ENCODE results near the gene TANGO6. TPM values are rescaled to one million over a fixed set of nuclear protein-coding genes. Genes with fewer than 3 reads are reported as not detected.
A peak's percentile ranks its signal among the peaks of the same experiment; 100 is the strongest.

Gene TANGO6
- total RNA-seq, 6 donors from 2014 or later = 11.7 to 30.4 (median 15.5) TPM

DNA sequence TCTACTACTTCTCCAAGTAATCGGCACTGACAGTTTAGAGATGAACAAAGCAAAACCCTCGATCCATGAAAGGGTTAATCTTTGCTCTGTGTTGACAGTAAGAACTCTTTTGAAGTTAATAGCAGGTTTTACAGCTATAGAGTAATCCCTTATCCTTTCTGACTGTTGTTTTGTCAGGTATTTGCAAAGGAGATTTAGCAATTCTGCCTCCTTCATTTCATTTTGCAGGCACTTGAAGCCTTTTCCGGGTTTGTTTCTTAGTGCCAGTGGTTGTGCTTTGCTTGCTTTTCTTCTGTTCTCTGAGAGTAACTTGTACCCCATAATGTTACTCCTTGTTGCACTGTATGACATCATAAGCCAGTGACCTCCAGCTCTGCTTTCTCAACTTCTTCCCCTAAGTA lies 64.5 kb downstream of the TANGO6 start:
- Histone ChIP-seq H3K27ac (peak overlapping the region; percentile 13 to 44 (median 36)), H3K4me1 (peaks cover 0 to 3% (median under 1%) of the 10 kb centered on the region in 4 donors), H3K9me3 (no peaks in the 10 kb centered on the region), H3K36me3 (peaks cover 0 to 32% (median 6%) of the 10 kb centered on the region in 4 donors), H3K27me3 (no peaks in the 10 kb centered on the region), H3K4me3 (no peak overlapping the region)
- peak in 1 of 2 donors; percentile 34 for DNase-seq
- ATAC-seq (ENCODE audit: low FRiP score in 2 of 2) = peak in 1 of 2 donors; percentile 65
- TF ChIP-seq POLR2A (IDR thresholded peaks at IDR 0.05) = no peak
- TF ChIP-seq POLR2AphosphoS5 (IDR thresholded peaks at IDR 0.05) = no peak
- TF ChIP-seq EP300 (IDR thresholded peaks at IDR 0.05) = no peak
- no peak for TF ChIP-seq CTCF (IDR thresholded peaks at IDR 0.05)
- WGBS, 2 donors = 61% methylated on average over 3 of the region's 3 CpGs

DNA sequence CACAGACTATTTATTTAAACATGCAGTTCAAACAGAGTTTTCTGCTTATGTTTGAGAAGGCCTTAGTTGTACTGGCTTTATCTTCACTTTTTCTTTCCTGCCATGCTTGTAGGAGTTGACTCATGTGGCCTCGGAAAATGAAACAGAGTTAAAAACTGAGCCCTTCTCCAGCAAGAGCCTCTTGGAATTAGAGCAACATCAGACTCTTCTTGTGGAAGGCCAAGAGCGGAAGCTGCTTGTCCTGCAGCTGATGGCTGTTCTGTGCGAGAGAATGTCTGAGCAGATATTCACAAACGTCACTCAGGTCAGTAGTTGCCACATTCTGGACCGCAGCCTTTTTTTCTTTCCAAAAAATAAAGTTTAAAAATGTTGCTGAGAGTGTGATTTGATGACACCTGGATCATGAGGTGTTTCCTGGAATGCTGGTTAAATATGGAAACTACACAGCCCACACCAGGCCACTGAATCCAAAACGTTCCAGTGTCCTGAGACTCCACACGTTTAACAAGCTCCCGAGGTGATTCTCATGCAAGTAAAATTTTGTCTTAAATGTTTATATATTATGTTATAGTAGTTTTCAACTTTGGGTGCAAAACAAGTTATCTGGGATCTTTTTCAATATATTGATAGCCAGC lies 65.9 kb downstream of the TANGO6 start:
- TF ChIP-seq POLR2A (IDR thresholded peaks at IDR 0.05) (no peak), EP300 (IDR thresholded peaks at IDR 0.05) (no peak), CTCF (IDR thresholded peaks at IDR 0.05) (no peak), POLR2AphosphoS5 (IDR thresholded peaks at IDR 0.05) (no peak)
- WGBS, 2 donors = 67 to 78% methylated on average over 8 of the region's 8 CpGs
- Histone ChIP-seq H3K27me3 (no peaks in the 10 kb centered on the region), H3K36me3 (peaks cover 0 to 32% (median 2%) of the 10 kb centered on the region in 4 donors), H3K4me3 (no peak overlapping the region), H3K4me1 (peaks cover 0 to 3% (median 0%) of the 10 kb centered on the region in 4 donors), H3K27ac (peak overlapping the region in 1 of 4 donors; percentile 7), H3K9me3 (no peaks in the 10 kb centered on the region)
- DNase-seq (no peak), ATAC-seq (ENCODE audit: low FRiP score in 2 of 2) (no peak)

DNA sequence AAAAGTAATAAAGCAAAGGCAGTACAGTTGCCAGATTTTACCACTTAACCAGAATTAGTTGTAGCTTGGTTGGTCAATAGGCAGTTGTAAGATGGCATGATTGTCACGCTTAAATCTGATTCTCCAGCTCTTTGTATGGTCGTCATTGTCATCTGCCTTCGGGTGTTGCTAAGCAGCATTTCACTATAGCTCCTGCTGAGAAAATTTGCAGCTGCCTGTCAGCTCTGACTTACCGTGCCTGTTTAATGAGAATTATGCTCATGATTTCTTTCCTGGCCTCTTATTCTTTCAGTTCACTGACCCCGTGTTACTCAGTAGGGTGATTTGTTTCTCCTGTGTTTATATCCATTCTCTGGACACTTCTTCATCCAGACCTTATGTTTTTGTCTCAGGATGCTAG lies 66.7 kb downstream of the TANGO6 start:
- ATAC-seq (ENCODE audit: low FRiP score in 2 of 2) (no peak), DNase-seq (no peak)
- Histone ChIP-seq H3K36me3 (peaks cover 0 to 34% (median 1%) of the 10 kb centered on the region in 4 donors), H3K9me3 (no peaks in the 10 kb centered on the region), H3K4me1 (peaks cover 0 to 3% (median 0%) of the 10 kb centered on the region in 4 donors), H3K27ac (no peak overlapping the region), H3K4me3 (no peak overlapping the region), H3K27me3 (no peaks in the 10 kb centered on the region)
- 80% methylated on average over 5 of the region's 5 CpGs for WGBS, 2 donors
- no peak for TF ChIP-seq POLR2AphosphoS5 (IDR thresholded peaks at IDR 0.05)
- no peak for TF ChIP-seq CTCF (IDR thresholded peaks at IDR 0.05)
- TF ChIP-seq EP300 (IDR thresholded peaks at IDR 0.05) = no peak
- TF ChIP-seq POLR2A (IDR thresholded peaks at IDR 0.05) = no peak

DNA sequence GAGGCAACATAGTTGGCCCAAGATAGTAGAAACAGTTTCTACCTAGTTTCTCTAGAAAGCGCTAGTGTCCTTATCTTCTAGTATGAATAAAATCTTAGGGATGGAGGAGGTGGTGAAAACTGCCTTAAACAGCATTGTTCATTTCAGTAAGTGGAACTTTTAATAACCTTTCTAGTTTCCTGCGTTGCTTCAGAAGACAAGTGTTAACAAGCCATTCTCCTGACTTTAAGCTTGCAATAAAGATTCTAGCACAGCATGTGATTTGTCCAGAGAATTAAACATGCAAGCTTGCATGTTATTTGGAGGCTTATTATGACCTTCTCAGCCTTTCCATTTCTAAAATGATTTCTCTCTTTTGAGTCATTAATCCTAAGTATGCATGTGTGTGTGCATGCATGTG lies 72.3 kb downstream of the TANGO6 start:
- DNase-seq = no peak
- Histone ChIP-seq H3K27ac (no peak overlapping the region), H3K4me1 (no peaks in the 10 kb centered on the region), H3K36me3 (peaks cover 0 to 33% (median 13%) of the 10 kb centered on the region in 4 donors), H3K9me3 (no peaks in the 10 kb centered on the region), H3K27me3 (no peaks in the 10 kb centered on the region), H3K4me3 (no peak overlapping the region)
- no peak for ATAC-seq (ENCODE audit: low FRiP score in 2 of 2)
- WGBS, 2 donors = 92 to 96% methylated on average over 2 of the region's 2 CpGs
- TF ChIP-seq POLR2A (IDR thresholded peaks at IDR 0.05) = no peak
- TF ChIP-seq CTCF (IDR thresholded peaks at IDR 0.05) = no peak
- no peak for TF ChIP-seq POLR2AphosphoS5 (IDR thresholded peaks at IDR 0.05)
- no peak for TF ChIP-seq EP300 (IDR thresholded peaks at IDR 0.05)

GRCh38 chr16:68917541-68917940 lies 74.2 kb downstream of the TANGO6 start:
- WGBS, 2 donors = 97 to 100% methylated on average over 2 of the region's 2 CpGs

More at GRCh38 chr16:68917541-68917940, 74.2 kb downstream of the TANGO6 start:
- Histone ChIP-seq H3K27me3 (no peaks in the 10 kb centered on the region), H3K36me3 (peaks cover 0 to 33% (median 15%) of the 10 kb centered on the region in 4 donors), H3K4me1 (no peaks in the 10 kb centered on the region), H3K9me3 (no peaks in the 10 kb centered on the region), H3K4me3 (no peak overlapping the region), H3K27ac (no peak overlapping the region)
- no peak for TF ChIP-seq POLR2A (IDR thresholded peaks at IDR 0.05)
- no peak for TF ChIP-seq CTCF (IDR thresholded peaks at IDR 0.05)
- TF ChIP-seq EP300 (IDR thresholded peaks at IDR 0.05) = no peak
- no peak for TF ChIP-seq POLR2AphosphoS5 (IDR thresholded peaks at IDR 0.05)
- ATAC-seq (ENCODE audit: low FRiP score in 2 of 2) (no peak), DNase-seq (no peak)

All from upper lobe of left lung (tissue), 6 donors.